Ishikawa (cell line): Measurements from ENCODE around the gene MLXIPL.

ENCODE experiments used
- CEBPB ChIP-seq: IDR thresholded peaks from 2 replicates; pipeline ENCODE4 v1.6.1; 2012
- CREB1 ChIP-seq: IDR thresholded peaks from 2 replicates; pipeline ENCODE4 v1.6.1; 2012; ENCODE audit warnings: low read depth
- EGR1 ChIP-seq: IDR thresholded peaks from 2 replicates; pipeline ENCODE4 v1.6.1; 2012
- EP300 ChIP-seq: IDR thresholded peaks from 2 replicates; pipeline ENCODE4 v1.6.1; 2012; ENCODE audit warnings: borderline replicate concordance
- FOXM1 ChIP-seq: IDR thresholded peaks from 2 replicates; pipeline ENCODE4 v1.6.1; 2012; ENCODE audit warnings: low read depth, borderline replicate concordance
- MAX ChIP-seq: IDR thresholded peaks from 2 replicates; pipeline ENCODE4 v1.6.1; 2012
- NFIC ChIP-seq: IDR thresholded peaks from 2 replicates; pipeline ENCODE4 v1.6.1; 2012
- RAD21 ChIP-seq: IDR thresholded peaks from 2 replicates; pipeline ENCODE4 v1.6.1; 2012; ENCODE audit warnings: low read depth
- TAF1 ChIP-seq: IDR thresholded peaks from 2 replicates; pipeline ENCODE4 v1.6.1; 2012; ENCODE audit warnings: low read depth, mild to moderate bottlenecking
- TCF12 ChIP-seq: IDR thresholded peaks from 2 replicates; pipeline ENCODE4 v1.6.1; 2012; ENCODE audit warnings: low read depth
- TF ChIP-seq, protein P1 (sequence below): IDR thresholded peaks from 2 replicates; pipeline ENCODE4 v1.6.1; 2012; ENCODE audit warnings: low read depth, mild to moderate bottlenecking
- TF ChIP-seq, protein P2 (sequence below): IDR thresholded peaks from 2 replicates; pipeline ENCODE4 v1.6.1; 2012

GRCh38 chr7:73668103-73668885 is 44.0 kb upstream of the MLXIPL start:
- TF ChIP-seq RAD21 (no peak), TAF1 (no peak), MAX (no peak), EP300 (no peak), NFIC (no peak), CREB1 (no peak), EGR1 (no peak), FOXM1 (no peak), CEBPB (no peak), TCF12 (no peak)
- TF ChIP-seq, protein P1, sequence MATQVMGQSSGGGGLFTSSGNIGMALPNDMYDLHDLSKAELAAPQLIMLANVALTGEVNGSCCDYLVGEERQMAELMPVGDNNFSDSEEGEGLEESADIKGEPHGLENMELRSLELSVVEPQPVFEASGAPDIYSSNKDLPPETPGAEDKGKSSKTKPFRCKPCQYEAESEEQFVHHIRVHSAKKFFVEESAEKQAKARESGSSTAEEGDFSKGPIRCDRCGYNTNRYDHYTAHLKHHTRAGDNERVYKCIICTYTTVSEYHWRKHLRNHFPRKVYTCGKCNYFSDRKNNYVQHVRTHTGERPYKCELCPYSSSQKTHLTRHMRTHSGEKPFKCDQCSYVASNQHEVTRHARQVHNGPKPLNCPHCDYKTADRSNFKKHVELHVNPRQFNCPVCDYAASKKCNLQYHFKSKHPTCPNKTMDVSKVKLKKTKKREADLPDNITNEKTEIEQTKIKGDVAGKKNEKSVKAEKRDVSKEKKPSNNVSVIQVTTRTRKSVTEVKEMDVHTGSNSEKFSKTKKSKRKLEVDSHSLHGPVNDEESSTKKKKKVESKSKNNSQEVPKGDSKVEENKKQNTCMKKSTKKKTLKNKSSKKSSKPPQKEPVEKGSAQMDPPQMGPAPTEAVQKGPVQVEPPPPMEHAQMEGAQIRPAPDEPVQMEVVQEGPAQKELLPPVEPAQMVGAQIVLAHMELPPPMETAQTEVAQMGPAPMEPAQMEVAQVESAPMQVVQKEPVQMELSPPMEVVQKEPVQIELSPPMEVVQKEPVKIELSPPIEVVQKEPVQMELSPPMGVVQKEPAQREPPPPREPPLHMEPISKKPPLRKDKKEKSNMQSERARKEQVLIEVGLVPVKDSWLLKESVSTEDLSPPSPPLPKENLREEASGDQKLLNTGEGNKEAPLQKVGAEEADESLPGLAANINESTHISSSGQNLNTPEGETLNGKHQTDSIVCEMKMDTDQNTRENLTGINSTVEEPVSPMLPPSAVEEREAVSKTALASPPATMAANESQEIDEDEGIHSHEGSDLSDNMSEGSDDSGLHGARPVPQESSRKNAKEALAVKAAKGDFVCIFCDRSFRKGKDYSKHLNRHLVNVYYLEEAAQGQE = no peak
- TF ChIP-seq, protein P2, sequence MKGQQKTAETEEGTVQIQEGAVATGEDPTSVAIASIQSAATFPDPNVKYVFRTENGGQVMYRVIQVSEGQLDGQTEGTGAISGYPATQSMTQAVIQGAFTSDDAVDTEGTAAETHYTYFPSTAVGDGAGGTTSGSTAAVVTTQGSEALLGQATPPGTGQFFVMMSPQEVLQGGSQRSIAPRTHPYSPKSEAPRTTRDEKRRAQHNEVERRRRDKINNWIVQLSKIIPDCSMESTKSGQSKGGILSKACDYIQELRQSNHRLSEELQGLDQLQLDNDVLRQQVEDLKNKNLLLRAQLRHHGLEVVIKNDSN = no peak
